ENCODE data around the gene CFAP74.
A peak's percentile ranks its signal among the peaks of the same experiment; 100 is the strongest.

Gene CFAP74

GRCh38 chr1:1971688-1972087, 31.9 kb downstream of the CFAP74 start:
- DNase-seq (ENCODE audit: low read depth in 1 of 2, low spot score in 1 of 2) = no peak

DNA sequence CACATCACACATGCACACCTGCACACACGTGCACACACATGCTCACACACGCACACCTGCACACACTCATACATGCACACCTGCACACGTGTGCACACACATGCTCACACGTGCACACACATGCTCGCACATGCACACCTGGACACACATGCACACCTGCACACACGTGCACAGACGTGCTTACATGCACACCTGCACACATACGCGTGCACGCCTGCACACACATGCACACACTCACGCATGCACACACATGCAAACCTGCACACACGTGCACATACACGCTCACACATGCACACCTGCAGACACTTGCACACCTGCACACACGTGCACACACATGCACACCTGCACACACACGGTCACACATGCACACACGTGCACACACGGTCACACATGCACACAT, 32.6 kb downstream of the CFAP74 start:
- no peak for DNase-seq (ENCODE audit: low read depth in 1 of 2, low spot score in 1 of 2)

DNA sequence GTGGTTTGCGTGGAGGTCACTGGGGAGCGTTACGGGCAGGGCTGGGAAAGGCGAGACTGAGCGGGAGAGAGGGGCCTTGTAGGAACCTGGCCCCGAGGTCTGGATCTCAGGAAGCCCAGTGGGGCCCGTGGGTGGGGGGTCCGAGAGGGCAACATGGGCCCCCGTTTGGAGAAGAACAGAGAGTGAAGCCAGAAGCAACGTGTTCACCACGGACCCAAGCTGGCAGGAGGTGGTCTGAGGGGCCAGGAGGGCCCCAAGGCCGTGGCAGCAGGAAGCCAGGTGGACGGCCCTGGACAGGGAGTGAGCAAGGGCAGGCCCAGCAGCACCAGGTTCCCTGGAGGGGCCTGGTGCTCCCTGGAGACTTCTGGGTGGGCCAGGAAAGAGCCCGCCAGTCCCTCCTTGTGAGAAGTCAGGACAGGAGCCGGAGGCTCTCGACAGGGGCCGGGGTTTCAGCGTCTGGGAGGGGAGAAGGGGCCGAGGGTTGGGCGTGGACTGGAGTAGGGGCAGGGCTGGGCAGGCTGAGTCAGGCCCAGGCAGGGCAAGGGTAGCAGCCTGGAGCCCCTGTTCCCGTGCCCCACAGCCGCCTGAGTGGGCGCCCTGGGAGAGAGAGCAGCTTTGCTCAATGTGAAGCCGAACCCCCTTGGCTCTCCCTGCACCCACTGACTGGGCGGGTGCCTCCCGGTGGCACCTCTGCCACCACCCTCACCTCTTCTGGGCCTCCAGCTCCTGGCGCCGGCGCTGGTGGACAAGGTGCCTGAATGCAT, 33.5 kb downstream of the CFAP74 start:
- DNase-seq (ENCODE audit: low read depth in 1 of 2, low spot score in 1 of 2) = no peak

GRCh38 chr1:1969505-1969900, 34.1 kb downstream of the CFAP74 start:
- DNase-seq (ENCODE audit: low read depth in 1 of 2, low spot score in 1 of 2) = no peak

DNA sequence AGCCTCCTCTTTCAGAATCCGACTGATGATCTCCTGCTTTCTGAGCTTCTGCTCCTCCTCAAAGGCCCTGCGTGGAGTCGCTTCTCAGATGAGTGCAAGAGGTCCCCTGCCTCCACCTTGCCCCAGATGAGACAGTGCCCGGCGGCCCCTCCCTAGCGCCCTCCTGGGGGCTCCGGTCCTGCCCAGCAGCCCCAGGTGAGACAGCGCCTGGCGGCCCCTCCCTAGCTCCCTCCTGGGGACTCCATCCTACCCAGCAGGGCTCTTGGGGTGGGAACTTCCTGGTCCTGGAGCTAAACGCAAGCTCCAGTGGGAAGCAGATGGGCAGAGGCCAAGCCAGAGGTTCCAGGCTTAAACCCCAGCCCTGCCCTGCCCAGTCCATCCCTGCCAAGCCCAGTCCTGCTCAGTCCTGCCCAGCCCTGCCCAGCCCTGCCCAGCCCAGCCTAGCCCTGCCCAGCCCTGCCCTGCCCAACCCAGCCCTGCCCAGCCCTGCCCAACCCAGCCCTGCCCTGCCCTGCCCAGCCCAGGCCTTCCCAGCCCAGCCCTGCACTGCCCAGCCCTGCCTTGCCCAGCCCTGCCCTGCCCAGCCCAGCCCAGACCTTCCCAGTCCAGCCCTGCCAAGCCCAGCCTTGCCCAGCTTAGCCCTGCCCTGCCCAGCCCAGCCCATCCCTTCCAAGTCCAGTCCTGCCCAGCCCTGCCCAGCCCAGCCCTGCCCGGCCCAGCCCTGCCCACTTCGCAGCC, 34.6 kb downstream of the CFAP74 start:
- DNase-seq (ENCODE audit: low read depth in 1 of 2, low spot score in 1 of 2) = no peak

DNA sequence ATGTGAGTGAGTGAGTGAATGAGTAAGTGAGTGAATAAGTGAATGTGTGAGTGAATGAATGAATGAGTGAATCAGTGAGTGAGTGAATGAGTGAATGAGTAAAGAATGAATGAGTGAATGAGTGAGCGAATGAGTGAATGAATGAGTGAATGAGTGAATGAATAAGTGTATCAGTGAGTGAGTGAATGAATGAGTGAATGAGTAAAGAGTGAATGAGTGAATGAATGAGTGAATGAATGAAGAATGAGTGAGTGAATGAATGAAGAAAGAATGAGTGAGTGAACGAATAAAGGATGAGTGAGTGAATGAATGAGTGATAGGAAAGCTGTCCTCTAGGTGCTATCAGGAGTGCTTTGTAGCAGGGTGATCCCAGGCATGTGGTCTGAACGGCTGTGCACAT, 35.7 kb downstream of the CFAP74 start:
- DNase-seq (ENCODE audit: low read depth in 1 of 2, low spot score in 1 of 2) = no peak

GRCh38 chr1:1967151-1967550, 36.4 kb downstream of the CFAP74 start:
- DNase-seq (ENCODE audit: low read depth in 1 of 2, low spot score in 1 of 2) = no peak

- DNase-seq (ENCODE audit: low read depth in 1 of 2, low spot score in 1 of 2) = no peak
Observed at GRCh38 chr1:1966071-1966740, 37.4 kb downstream of the CFAP74 start.

DNA sequence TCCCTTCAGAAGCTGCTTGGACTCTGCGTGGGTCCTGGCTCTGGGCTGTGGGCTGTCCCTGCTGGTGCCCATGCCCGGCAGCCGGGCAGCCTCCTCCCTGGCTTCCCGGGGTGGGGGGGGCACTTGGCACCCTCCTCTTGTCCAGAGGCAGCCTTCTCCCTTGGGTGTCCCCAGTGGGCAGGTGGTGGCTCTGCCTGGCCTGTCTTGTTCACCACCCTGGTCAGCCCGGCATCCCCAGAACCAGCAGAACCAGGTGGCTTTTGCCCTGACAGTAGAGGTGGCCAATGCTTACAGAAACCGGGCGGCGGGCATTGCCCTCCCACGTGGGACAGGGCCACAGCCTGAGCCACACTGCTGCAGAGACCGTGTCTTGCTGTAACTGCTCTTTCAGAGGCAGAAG, 38.0 kb downstream of the CFAP74 start:
- no peak for DNase-seq (ENCODE audit: low read depth in 1 of 2, low spot score in 1 of 2)

GRCh38 chr1:1964811-1965210, 38.8 kb downstream of the CFAP74 start:
- DNase-seq (ENCODE audit: low read depth in 1 of 2, low spot score in 1 of 2) = no peak

- DNase-seq (ENCODE audit: low read depth in 1 of 2, low spot score in 1 of 2) = no peak
Observed at GRCh38 chr1:1963570-1963969, 40.0 kb downstream of the CFAP74 start.

DNA sequence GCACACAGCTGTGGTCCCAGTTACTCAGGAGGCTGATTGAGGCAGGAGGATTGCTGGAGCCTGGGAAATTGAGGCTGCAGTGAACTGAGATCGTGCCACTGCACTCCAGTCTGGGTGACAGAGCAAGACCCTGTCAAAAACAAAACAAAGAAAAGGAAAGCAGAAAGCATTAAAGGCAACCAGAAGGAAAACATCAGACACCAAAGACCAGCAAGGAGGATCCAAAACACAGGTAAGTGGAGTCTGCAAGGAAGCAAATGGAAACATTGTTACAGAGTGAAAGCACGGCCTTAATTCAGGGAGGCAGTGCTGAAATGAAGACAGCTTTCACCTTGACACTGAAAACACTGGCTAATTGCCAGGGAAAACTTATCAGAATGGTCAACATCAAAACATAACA, 40.8 kb downstream of the CFAP74 start:
- no peak for DNase-seq (ENCODE audit: low read depth in 1 of 2, low spot score in 1 of 2)

DNA sequence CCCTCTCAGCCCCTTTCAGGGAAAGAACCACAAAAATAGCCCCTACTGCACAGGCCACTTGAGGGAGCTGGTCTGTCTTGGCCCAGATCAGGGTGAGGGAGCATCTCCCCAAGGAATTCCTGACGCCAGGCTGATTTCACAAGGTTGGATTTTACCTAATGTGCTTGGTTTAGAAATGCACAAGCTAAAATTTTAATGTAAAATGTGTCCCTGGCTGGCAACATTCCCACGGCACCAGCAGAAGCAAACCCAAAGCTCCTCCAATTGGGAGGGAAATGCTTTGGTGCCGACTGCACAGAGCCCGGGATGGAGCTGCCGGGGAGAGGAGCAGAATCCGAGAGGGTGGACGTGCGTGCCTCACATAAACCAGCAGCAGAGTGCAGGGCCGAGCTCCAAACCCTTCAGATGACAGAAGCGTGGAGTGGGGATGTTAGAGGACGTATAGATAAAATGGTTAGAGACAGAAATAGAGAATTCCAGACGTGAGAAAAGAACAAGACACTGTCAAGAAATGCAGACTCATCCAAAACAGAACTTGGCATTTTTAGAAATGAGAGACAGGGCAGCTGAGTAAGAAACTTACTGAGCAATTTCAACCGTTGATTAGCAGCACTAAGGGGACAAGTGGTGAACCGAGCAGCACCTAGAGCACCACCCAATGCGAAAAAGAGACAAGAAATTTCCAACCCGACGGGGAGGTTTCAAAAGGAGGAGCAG, 42.9 kb downstream of the CFAP74 start:
- no peak for DNase-seq (ENCODE audit: low read depth in 1 of 2, low spot score in 1 of 2)

DNA sequence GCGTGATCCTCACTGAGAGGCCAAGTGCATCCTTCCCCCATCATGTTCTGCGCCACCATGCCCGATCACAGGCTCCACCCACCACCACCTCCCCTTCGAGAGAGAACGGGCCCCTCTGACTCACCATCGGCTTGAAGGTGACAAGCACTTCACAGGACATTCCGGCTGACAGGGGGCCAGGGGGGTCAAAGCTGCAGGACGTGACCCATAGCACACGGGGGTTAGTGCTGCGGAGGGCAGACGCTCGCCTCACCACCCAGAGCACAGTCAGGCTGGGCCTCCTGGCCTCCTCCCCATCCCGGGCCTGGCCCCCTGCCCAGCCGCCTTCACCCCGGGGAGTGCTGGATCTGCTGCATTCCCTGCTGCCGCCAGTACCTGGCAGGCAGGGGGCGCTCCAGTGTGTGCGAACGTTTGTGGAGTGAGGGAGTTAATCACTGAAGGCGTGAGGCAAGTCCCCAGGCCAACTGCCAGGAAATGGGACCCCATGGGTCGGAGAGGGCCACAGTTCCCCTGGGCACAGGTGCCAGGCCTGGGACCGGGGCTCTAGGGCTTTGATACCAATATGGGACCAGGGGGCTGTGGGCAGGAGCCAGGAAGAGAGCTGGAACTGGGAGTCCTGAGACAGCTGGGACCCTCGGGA, 43.6 kb downstream of the CFAP74 start:
- peak; percentile 26 to 64 for DNase-seq (ENCODE audit: low read depth in 1 of 2, low spot score in 1 of 2)

- no peak for DNase-seq (ENCODE audit: low read depth in 1 of 2, low spot score in 1 of 2)
Observed at GRCh38 chr1:1959459-1959839, 44.1 kb downstream of the CFAP74 start.

DNA sequence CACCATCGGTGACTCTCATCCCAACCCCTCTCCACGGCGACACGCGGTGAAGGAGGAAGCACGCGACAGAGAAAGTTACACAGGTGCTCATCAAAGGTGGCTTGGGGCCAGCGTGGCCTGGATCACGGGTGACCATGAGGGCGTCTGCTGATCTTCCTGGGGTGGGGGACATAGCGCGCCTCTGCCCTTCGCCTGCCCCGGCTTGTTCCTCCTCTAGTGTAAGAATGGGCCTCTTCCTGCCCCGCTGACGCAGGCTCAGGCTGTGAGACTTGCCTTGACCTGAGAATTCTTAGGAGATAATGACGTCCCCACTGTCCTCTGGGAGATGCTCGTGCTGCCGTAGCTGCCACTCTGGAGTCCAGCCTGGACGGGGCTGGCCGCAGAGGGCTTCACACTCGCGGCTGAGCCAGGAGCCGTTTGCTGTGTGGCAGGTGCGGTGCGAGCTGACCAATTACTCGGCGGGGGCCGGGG, 45.5 kb downstream of the CFAP74 start:
- no peak for DNase-seq (ENCODE audit: low read depth in 1 of 2, low spot score in 1 of 2)

DNA sequence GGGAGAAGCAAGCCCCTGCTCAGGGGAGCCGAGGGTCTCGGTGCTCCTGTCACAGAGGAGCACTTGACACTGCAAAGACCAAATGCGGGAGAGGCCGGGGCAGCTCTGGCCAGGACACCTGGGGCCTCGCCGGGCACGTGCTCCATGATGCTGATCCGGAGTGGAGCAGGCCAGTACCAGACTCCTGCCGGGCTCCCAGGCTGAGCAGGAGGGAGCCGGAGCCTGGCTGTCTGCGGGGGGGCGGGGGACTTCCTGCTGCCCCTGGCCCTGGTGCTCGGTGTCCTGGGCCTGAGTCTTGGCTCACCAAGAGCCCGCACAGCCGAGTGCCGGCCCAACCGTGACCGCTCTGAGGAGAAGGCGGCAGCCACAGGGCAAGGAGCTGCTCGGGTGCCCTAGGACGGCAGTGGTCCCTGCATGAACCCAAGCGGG, 46.0 kb downstream of the CFAP74 start:
- DNase-seq (ENCODE audit: low read depth in 1 of 2, low spot score in 1 of 2) = no peak

DNA sequence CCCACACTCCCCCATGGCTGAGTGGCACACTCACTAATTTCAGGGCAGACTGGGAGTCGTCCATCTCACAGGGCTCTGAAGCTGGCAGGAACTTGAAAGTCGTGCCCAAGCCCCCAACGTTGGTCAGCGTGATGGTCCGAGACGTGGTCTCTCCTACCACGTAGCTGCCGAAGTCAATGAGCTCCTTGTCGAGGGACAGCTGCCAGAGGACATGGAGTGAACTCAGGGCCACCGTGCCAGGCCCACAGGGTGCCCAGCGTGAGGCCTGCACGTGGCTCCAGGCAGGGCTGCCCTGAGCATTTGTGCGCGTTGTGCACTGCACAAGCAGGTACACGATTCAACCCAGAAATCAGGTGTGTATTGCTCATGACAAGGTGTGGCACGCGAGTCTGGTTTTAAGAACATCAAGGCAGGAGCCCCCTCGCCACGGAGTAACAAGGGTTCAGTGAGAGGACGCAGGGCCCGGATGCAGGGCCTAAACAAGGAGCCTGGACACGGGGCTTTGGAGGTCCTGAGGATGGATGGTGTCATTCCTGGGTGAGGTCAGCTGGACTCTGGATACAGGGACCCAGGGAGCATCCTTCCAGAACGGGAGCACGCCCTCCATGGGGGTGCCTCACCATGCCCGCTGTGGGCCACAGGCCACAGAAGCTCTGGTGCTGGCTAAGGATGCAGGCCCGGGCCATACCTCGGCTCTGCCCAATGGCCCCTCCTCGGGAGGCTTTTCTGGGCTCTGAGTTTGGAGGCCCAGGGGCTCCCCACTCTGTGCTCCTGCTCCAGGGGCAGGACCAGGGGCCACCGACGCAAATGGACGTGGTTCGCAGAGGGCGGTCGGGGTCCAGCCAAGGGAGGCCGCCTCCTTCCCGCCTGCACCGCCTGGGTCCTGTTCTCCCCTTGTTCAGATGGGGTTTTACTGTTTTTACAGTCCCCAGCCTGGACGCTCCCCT, 46.7 kb downstream of the CFAP74 start:
- no peak for DNase-seq (ENCODE audit: low read depth in 1 of 2, low spot score in 1 of 2)

- no peak for DNase-seq (ENCODE audit: low read depth in 1 of 2, low spot score in 1 of 2)
Observed at GRCh38 chr1:1956101-1956500, 47.5 kb downstream of the CFAP74 start.

DNA sequence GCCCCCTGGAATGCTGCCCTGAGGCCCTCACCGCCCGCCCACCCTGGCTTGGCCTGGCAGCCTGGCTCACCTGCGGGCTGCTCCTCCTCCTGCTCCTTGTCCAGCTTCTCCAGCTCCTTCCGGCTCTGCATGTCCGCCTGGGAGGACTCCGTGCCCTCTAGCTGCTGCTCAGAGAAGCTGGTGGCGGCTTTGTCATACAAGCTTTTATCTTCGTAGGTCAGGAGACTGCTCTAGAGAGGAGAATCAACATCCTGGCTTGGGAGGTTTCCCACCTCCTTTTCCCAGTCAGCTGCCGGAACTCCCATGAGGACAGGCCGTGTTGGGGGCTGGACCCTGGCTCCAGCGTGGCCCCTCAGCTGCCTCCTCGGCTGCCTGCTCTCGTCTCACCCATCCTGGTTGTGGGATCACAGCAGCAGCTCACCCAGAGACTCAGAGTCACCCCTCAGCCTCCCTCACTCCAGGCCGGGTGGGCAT, 47.9 kb downstream of the CFAP74 start:
- no peak for DNase-seq (ENCODE audit: low read depth in 1 of 2, low spot score in 1 of 2)
